Measurements from ENCODE around the gene SCNN1A.

DNA sequence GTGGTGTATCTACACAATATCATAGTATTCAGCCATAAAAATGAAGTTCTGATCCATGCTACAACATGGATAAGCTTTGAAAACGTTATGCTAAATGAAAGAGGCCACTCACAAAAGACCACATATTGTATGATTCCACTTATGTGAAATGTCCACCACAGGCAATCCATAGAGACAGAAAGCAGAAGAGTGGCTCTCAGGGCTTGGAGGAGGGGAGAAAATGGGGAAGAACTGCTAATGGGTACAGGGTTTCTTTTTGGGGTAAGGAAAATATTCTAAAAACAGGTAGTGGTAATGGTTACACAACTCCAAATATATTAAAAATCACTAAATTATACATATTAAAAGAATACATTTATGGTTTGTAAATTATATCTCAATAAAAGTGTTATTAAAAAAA is 16.5 kb downstream of the SCNN1A start:
- TF ChIP-seq, protein P1, sequence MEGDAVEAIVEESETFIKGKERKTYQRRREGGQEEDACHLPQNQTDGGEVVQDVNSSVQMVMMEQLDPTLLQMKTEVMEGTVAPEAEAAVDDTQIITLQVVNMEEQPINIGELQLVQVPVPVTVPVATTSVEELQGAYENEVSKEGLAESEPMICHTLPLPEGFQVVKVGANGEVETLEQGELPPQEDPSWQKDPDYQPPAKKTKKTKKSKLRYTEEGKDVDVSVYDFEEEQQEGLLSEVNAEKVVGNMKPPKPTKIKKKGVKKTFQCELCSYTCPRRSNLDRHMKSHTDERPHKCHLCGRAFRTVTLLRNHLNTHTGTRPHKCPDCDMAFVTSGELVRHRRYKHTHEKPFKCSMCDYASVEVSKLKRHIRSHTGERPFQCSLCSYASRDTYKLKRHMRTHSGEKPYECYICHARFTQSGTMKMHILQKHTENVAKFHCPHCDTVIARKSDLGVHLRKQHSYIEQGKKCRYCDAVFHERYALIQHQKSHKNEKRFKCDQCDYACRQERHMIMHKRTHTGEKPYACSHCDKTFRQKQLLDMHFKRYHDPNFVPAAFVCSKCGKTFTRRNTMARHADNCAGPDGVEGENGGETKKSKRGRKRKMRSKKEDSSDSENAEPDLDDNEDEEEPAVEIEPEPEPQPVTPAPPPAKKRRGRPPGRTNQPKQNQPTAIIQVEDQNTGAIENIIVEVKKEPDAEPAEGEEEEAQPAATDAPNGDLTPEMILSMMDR (conservative IDR thresholded peaks at IDR 0.05) = no peak
- no peak for TF ChIP-seq EZH2 (IDR thresholded peaks at IDR 0.05; ENCODE audit: low read depth)

Data from PC-9 (cell line).